DMS153 treated with DMSO at 0.1 percent for 48 hours (cell line): ENCODE data around the gene GJA4.
A peak's percentile ranks its signal among the peaks of the same experiment; 100 is the strongest.
"Not testable (repeated sequence)": the region's sequence is repeated elsewhere in the genome, so short reads cannot be mapped to it uniquely, and the experiment has no call there.

Experiments
- DNase-seq: peaks from one replicate; lab custom pipeline; 2025; ENCODE audit not compliant: unreplicated experiment; lab: John Stamatoyannopoulos, UW

GJA4 gene

GRCh38 chr1:34768856-34769255 lies 23.9 kb upstream of the GJA4 start:
- DNase-seq = no peak

- no peak for DNase-seq
Observed at GRCh38 chr1:34770891-34771504, 21.8 kb upstream of the GJA4 start.

GRCh38 chr1:34771573-34772371 lies 21.0 kb upstream of the GJA4 start:
- DNase-seq = no peak

GRCh38 chr1:34773114-34773513 lies 19.7 kb upstream of the GJA4 start:
- DNase-seq = not testable (repeated sequence)

- no peak for DNase-seq
Observed at GRCh38 chr1:34774957-34775356, 17.8 kb upstream of the GJA4 start.

- no peak for DNase-seq
Observed at GRCh38 chr1:34776911-34777310, 15.9 kb upstream of the GJA4 start.

GRCh38 chr1:34777519-34778321 lies 15.1 kb upstream of the GJA4 start:
- DNase-seq = no peak

- DNase-seq = no peak
Observed at GRCh38 chr1:34778381-34778780, 14.4 kb upstream of the GJA4 start.

GRCh38 chr1:34779005-34779404 lies 13.8 kb upstream of the GJA4 start:
- no peak for DNase-seq

- no peak for DNase-seq
Observed at GRCh38 chr1:34779526-34779925, 13.3 kb upstream of the GJA4 start.

GRCh38 chr1:34779962-34780361 lies 12.8 kb upstream of the GJA4 start:
- no peak for DNase-seq

GRCh38 chr1:34780528-34780927 lies 12.3 kb upstream of the GJA4 start:
- no peak for DNase-seq

GRCh38 chr1:34781071-34781843 lies 11.5 kb upstream of the GJA4 start, which contains the start of gene GJB3:
GJB3 (plus strand) TSS chr1:34781214; CDS start chr1:34784763, 3,549 bp downstream.
- no peak for DNase-seq

GRCh38 chr1:34781844-34782391 lies 10.9 kb upstream of the GJA4 start:
- no peak for DNase-seq

GRCh38 chr1:34784751-34785221 lies 8.0 kb upstream of the GJA4 start:
- no peak for DNase-seq

GRCh38 chr1:34785231-34785874 lies 7.4 kb upstream of the GJA4 start:
- no peak for DNase-seq

GRCh38 chr1:34785875-34786470 lies 6.8 kb upstream of the GJA4 start:
- DNase-seq = no peak

- DNase-seq = peak; percentile 70
Observed at GRCh38 chr1:34786521-34787325, 6.1 kb upstream of the GJA4 start.
